H1 (cell line): ENCODE data around the gene HOTAIR. TPM values are rescaled to one million over a fixed set of nuclear protein-coding genes. Genes with fewer than 3 reads are reported as not detected.

Experiments
- CTCF ChIA-PET: fragments of 300-600 bp; sonication (Branson Sonifier 250); formaldehyde crosslinking; loops from one replicate; lab custom pipeline; 2021; ENCODE audit not compliant: partially characterized antibody; lab: Charles Lee
- POLR2A ChIA-PET: fragments of 300-600 bp; sonication (Branson Sonifier 250); formaldehyde crosslinking; loops from one replicate; lab custom pipeline; 2021; ENCODE audit warnings: inconsistent platforms; ENCODE audit not compliant: partially characterized antibody; lab: Charles Lee
- DNase-seq, 2 experiments: peaks; one replicate each; pipeline versions ENCODE4 v3.0.0 to v3.0.0-alpha.2; 2010 to 2022; ENCODE audit warnings: low spot score in 2 of 2, low read depth in 1 of 2, mixed read lengths in 1 of 2
- FAIRE-seq: peaks from 2 replicates; lab custom pipeline; 2011; peaks lifted over from hg19 to GRCh38; lab: Jason Lieb, UNC
- H2AFZ ChIP-seq: 2 replicates; pipeline ENCODE4 v1.8.1; 2012; ENCODE audit warnings: low read length, inconsistent platforms
- H2AK5ac ChIP-seq: 2 replicates; pipeline ENCODE4 v1.6.1; 2013; ENCODE audit warnings: low read depth, low read length
- H2BK120ac ChIP-seq: replicated peaks from 2 replicates; pipeline ENCODE3; 2013; ENCODE audit warnings: low read depth, low read length, inconsistent platforms
- H2BK12ac ChIP-seq: 2 replicates; pipeline ENCODE4 v1.6.1; 2013; ENCODE audit warnings: low read depth, low read length
- H2BK15ac ChIP-seq: 2 replicates; pipeline ENCODE4 v1.6.1; 2013; ENCODE audit warnings: low read length
- H2BK20ac ChIP-seq: 2 replicates; pipeline ENCODE4 v1.6.1; 2013; ENCODE audit warnings: low read length
- H2BK5ac ChIP-seq: 2 replicates; pipeline ENCODE4 v1.6.1; 2013; ENCODE audit warnings: low read depth, low read length
- H3K14ac ChIP-seq: 2 replicates; pipeline ENCODE4 v1.6.1; 2013; ENCODE audit warnings: inconsistent platforms; ENCODE audit not compliant: insufficient read length
- H3K18ac ChIP-seq: 2 replicates; pipeline ENCODE4 v1.6.1; 2013; ENCODE audit warnings: low read length; ENCODE audit errors: extremely low read depth
- H3K23ac ChIP-seq: 2 replicates; pipeline ENCODE4 v1.6.1; 2013; ENCODE audit warnings: inconsistent platforms; ENCODE audit not compliant: insufficient read length
- H3K23me2 ChIP-seq: 2 replicates; pipeline ENCODE4 v1.6.1; 2013; ENCODE audit warnings: low read depth, low read length
- H3K27ac ChIP-seq: 2 replicates; pipeline ENCODE4 v1.6.1; 2011; ENCODE audit warnings: low read depth, low read length, inconsistent platforms
- H3K27me3 ChIP-seq, 4 experiments: replicated peaks in 1 of 4; 1 replicate in 1 of 4; 2 replicates in 3 of 4; pipeline versions ENCODE4 v1.6.1 to v1.8.1; 2011 to 2013; ENCODE audit warnings: low read length in 3 of 4, mild to moderate bottlenecking in 3 of 4, inconsistent platforms in 2 of 4, mixed read lengths in 2 of 4, moderate library complexity in 1 of 4; ENCODE audit not compliant: control insufficient read depth in 3 of 4, insufficient read depth in 3 of 4; ENCODE audit errors: extremely low read depth in 1 of 4
- H3K36me3 ChIP-seq, 4 experiments: 2 replicates each; pipeline versions ENCODE4 v1.6.1 to v1.8.1; 2011 to 2013; ENCODE audit warnings: mild to moderate bottlenecking in 4 of 4, low read length in 3 of 4, moderate library complexity in 2 of 4, control low read depth in 1 of 4, inconsistent platforms in 1 of 4; ENCODE audit not compliant: insufficient read depth in 4 of 4, control insufficient read depth in 2 of 4
- H3K4ac ChIP-seq: replicated peaks from 2 replicates; pipeline ENCODE3; 2013; ENCODE audit warnings: low read length, low read depth, mixed read lengths, inconsistent platforms; ENCODE audit not compliant: insufficient read length
- H3K4me1 ChIP-seq, 4 experiments: replicated peaks in 1 of 4; 1 replicate in 1 of 4; 2 replicates in 3 of 4; pipeline versions ENCODE4 v1.6.1 to v1.8.1; 2011 to 2013; ENCODE audit warnings: low read length in 3 of 4, inconsistent platforms in 2 of 4, mixed read lengths in 1 of 4; ENCODE audit not compliant: insufficient read depth in 4 of 4, control insufficient read depth in 3 of 4
- H3K4me2 ChIP-seq, 2 experiments: 2 replicates each; pipeline versions ENCODE4 v1.6.1 to v1.8.1; 2011 to 2013; ENCODE audit warnings: low read depth in 2 of 2, low read length in 2 of 2, control low read depth in 1 of 2, inconsistent platforms in 1 of 2, mild to moderate bottlenecking in 1 of 2; ENCODE audit not compliant: insufficient read depth in 1 of 2
- H3K4me3 ChIP-seq, 4 experiments: fragments of 200-600, 300-600 bp in 1 of 4; sonication (generic), shearing (Covaris generic), sonication (Bioruptor Twin) in 1 of 4; 2 replicates each; pipeline versions ENCODE4 v1.5.1 to v1.8.1; 2011 to 2016; ENCODE audit warnings: low read length in 4 of 4, low read depth in 3 of 4, control low read depth in 2 of 4, inconsistent platforms in 2 of 4, mild to moderate bottlenecking in 2 of 4, mixed read lengths in 1 of 4, moderate library complexity in 1 of 4; ENCODE audit not compliant: insufficient read depth in 2 of 4; ENCODE audit errors: extremely low read depth in 1 of 4
- H3K56ac ChIP-seq: replicated peaks from 2 replicates; pipeline ENCODE3; 2013; ENCODE audit warnings: low read depth, mild to moderate bottlenecking, mixed read lengths, low read length, inconsistent platforms; ENCODE audit not compliant: insufficient read length
- H3K79me1 ChIP-seq: 2 replicates; pipeline ENCODE4 v1.6.1; 2013; ENCODE audit warnings: low read depth, low read length, control low read depth
- H3K79me2 ChIP-seq, 2 experiments: 2 replicates each; pipeline versions ENCODE4 v1.6.1 to v1.8.1; 2012 to 2013; ENCODE audit warnings: low read length in 2 of 2, mild to moderate bottlenecking in 2 of 2, inconsistent platforms in 1 of 2; ENCODE audit not compliant: insufficient read depth in 2 of 2, control insufficient read depth in 1 of 2
- H3K9ac ChIP-seq, 4 experiments: replicated peaks in 1 of 4; 1 replicate in 1 of 4; 2 replicates in 3 of 4; pipeline versions ENCODE4 v1.6.1 to v1.8.1; 2011 to 2013; ENCODE audit warnings: low read depth in 3 of 4, low read length in 3 of 4, control low read depth in 2 of 4, mild to moderate bottlenecking in 2 of 4, moderate library complexity in 2 of 4, inconsistent platforms in 1 of 4; ENCODE audit errors: extremely low read depth in 1 of 4
- H3K9me3 ChIP-seq, 2 experiments: 2 replicates each; pipeline versions ENCODE4 v1.6.1 to v1.8.1; 2012 to 2013; ENCODE audit warnings: mild to moderate bottlenecking in 2 of 2, moderate library complexity in 2 of 2, control low read depth in 1 of 2, inconsistent platforms in 1 of 2, low read depth in 1 of 2, low read length in 1 of 2, mixed read lengths in 1 of 2; ENCODE audit not compliant: insufficient read depth in 2 of 2
- H4K20me1 ChIP-seq, 2 experiments: replicated peaks in 1 of 2; 2 replicates each; pipeline versions ENCODE3 to v1.8.1; 2011 to 2013; ENCODE audit warnings: inconsistent platforms in 2 of 2, low read length in 2 of 2, mild to moderate bottlenecking in 1 of 2; ENCODE audit not compliant: insufficient read depth in 2 of 2, control insufficient read depth in 1 of 2
- H4K5ac ChIP-seq: 2 replicates; pipeline ENCODE4 v1.6.1; 2013; ENCODE audit warnings: low read length, low read depth, mixed read lengths, inconsistent platforms; ENCODE audit not compliant: insufficient read length
- H4K8ac ChIP-seq: 2 replicates; pipeline ENCODE4 v1.8.0; 2013; ENCODE audit warnings: mild to moderate bottlenecking, moderate library complexity, low read length, inconsistent platforms; ENCODE audit not compliant: insufficient read depth; ENCODE audit errors: extremely low read depth
- H4K91ac ChIP-seq: replicated peaks from 2 replicates; pipeline ENCODE3; 2013; ENCODE audit warnings: low read length, mixed read lengths, inconsistent platforms; ENCODE audit not compliant: insufficient read length
- CBX8 ChIP-seq: fragments of 300-800, 300-1000 bp; sonication (generic); IDR thresholded peaks from 2 replicates; pipeline ENCODE4 v1.7.1; 2016; ENCODE audit warnings: low read depth, low read length, borderline replicate concordance
- EZH2 ChIP-seq: fragments of 200-600 bp; sonication (generic); IDR thresholded peaks from 2 replicates; pipeline ENCODE4 v1.7.1; 2012; ENCODE audit warnings: low read depth, mild to moderate bottlenecking, moderate library complexity, low read length, inconsistent platforms; ENCODE audit not compliant: severe bottlenecking
- KDM5A ChIP-seq: fragments of 200-600 bp; IDR thresholded peaks from 2 replicates; pipeline ENCODE4 v1.7.1; 2012; ENCODE audit warnings: mild to moderate bottlenecking, low read length, inconsistent platforms, mixed read lengths
- RNF2 ChIP-seq: fragments of 200-900, 300-1000 bp; sonication (generic); IDR thresholded peaks from 2 replicates; pipeline ENCODE4 v1.7.1; 2016; ENCODE audit warnings: borderline replicate concordance, low read depth, mild to moderate bottlenecking, antibody characterized with exemption, low read length; ENCODE audit not compliant: poor library complexity, severe bottlenecking; ENCODE audit errors: missing control alignments
- SUZ12 ChIP-seq: fragments of 200-600 bp; sonication (generic); IDR thresholded peaks from 2 replicates; pipeline ENCODE4 v1.6.1; 2012; ENCODE audit warnings: mild to moderate bottlenecking, inconsistent platforms, low read length, moderate library complexity, mixed read lengths
- WGBS, 2 experiments: shearing (Covaris generic) in 1 of 2; methylation state at CpG; one replicate each; pipeline versions ENCODE4 v1.1.6 to v1.1.7; 2013 to 2015; ENCODE audit warnings: low lambda C conversion rate in 2 of 2, mixed read lengths in 2 of 2, inconsistent platforms in 1 of 2, low coverage in 1 of 2, missing lambda C conversion rate in 1 of 2; ENCODE audit not compliant: insufficient replicate concordance in 2 of 2, insufficient coverage in 1 of 2, insufficient read length in 1 of 2; ENCODE audit errors: extremely low coverage in 1 of 2, missing lambda C conversion rate in 1 of 2; 5-methylcytosine and 5-hydroxymethylcytosine counted together
- polyA plus RNA-seq, 7 experiments: library from polyadenylated mRNA; depleted of rRNA in 3 of 7; stranded (reverse) in 5 of 7; unstranded in 2 of 7; fragments of >200 nt in 5 of 7; fragments of 200-250 nt in 2 of 7; gene quantifications; 1 replicate in 5 of 7; 2 replicates in 1 of 7; 4 replicates in 1 of 7; pipeline versions ENCODE4 v1.2.1 to v1.2.3, GENCODE V29; 2011 to 2013; ENCODE audit warnings: missing spikeins in 2 of 7, mixed read lengths in 2 of 7
- total RNA-seq: library from RNA; stranded (reverse); fragmentation: NEBNext Ultra II Directional; extraction: Animal tissue kit (Norgen Biotek cat#: 25700); gene quantifications from 2 replicates; pipeline ENCODE4 v1.2.1, GENCODE V29; 2021

HOTAIR gene
- total and polyA plus RNA-seq, 2 of the 8 experiments (the other 6 are each of a cell fraction or from before 2014, with no cell fraction given) = not detected

GRCh38 chr12:54015018-54015931 lies 40.5 kb upstream of the HOTAIR start:
- Histone ChIP-seq H3K56ac (no peak overlapping the region), H3K79me2 (no peaks in the 10 kb centered on the region), H2AFZ (no peak overlapping the region), H4K8ac (no peak overlapping the region), H3K23ac (no peak overlapping the region), H3K27me3 (peaks cover 92 to 100% (median 99%) of the 10 kb centered on the region in 4 experiments), H3K23me2 (peaks cover 3% of the 10 kb centered on the region; the same call in 1 of the 2 replicates), H2BK120ac (no peak overlapping the region), H3K4me3 (no peak overlapping the region), H3K4me2 (no peak overlapping the region), H3K36me3 (no peaks in the 10 kb centered on the region; a peak in 1 of 8 replicates), H3K27ac (no peak overlapping the region), H2BK5ac (no peak overlapping the region), H2AK5ac (no peak overlapping the region), H3K18ac (no peak overlapping the region), H3K9ac (no peak overlapping the region), H2BK20ac (no peak overlapping the region), H3K9me3 (no peaks in the 10 kb centered on the region), H2BK12ac (no peak overlapping the region), H3K14ac (no peak overlapping the region), H3K4me1 (peaks cover 0 to 12% (median 3%) of the 10 kb centered on the region in 4 experiments; a peak in 5 of 7 replicates), H3K4ac (no peak overlapping the region), H2BK15ac (no peak overlapping the region), H4K5ac (no peak overlapping the region), H4K20me1 (peaks cover 4 to 41% of the 10 kb centered on the region in 2 experiments), H4K91ac (no peak overlapping the region), H3K79me1 (no peaks in the 10 kb centered on the region)
- CTCF ChIA-PET = interaction anchor here (0.8 to 3.8 kb wide), 7 partner anchors 9 to 199 kb away, joined by 4 to 50 read pairs (median 6); partner anchors contain the start of gene HOXC9
- peak; percentile 86 for TF ChIP-seq RNF2
- TF ChIP-seq SUZ12 = peak; percentile 74
- TF ChIP-seq EZH2 = peak; percentile 83
- TF ChIP-seq KDM5A = no peak
- TF ChIP-seq CBX8 = peak; percentile 69; the same call in 1 of the 2 replicates
- WGBS, 2 experiments = 24% methylated on average over 23 of the region's 23 CpGs; no CpG with 5 or more reads in 1 of the 2 experiments
- POLR2A ChIA-PET = interaction anchor here (0.5 to 0.7 kb wide), 2 partner anchors 216 to 329 kb away, joined by 3 read pairs; no protein-coding TSS in a partner anchor
- FAIRE-seq (no peak), DNase-seq (no peak)
